SK-N-SH treated with all-trans-retinoic acid at 6 μM for 48 hours (cell line): ENCODE measurements around the gene SHB.

ENCODE experiments used
- ATAC-seq: fragments of 200-7000 bp; cut with Tn5 transposase; 3 replicates; pipeline ENCODE4 v1.9.1; 2020; ENCODE audit warnings: mild to moderate bottlenecking, moderate library complexity
- ARNTL ChIP-seq: fragments of 450-650 bp; formaldehyde crosslinking; IDR thresholded peaks from 2 replicates; pipeline ENCODE4 v1.5.0; 2020; ENCODE audit warnings: low read depth, mild to moderate bottlenecking, moderate library complexity, borderline replicate concordance
- BACH2 ChIP-seq: fragments of 250-450 bp; sonication (Bioruptor Pico); IDR thresholded peaks from 2 replicates; pipeline ENCODE4 v1.9.0; 2021; ENCODE audit warnings: mild to moderate bottlenecking, borderline replicate concordance
- CREB5 ChIP-seq: fragments of 250-450 bp; sonication (Bioruptor Pico); IDR thresholded peaks from 2 replicates; pipeline ENCODE4 v1.5.1; 2020; ENCODE audit warnings: low read depth, mild to moderate bottlenecking, moderate library complexity
- CSRNP3 ChIP-seq: fragments of 250-450 bp; sonication (Bioruptor Pico); IDR thresholded peaks from 2 replicates; pipeline ENCODE4 v1.5.1; 2021; ENCODE audit warnings: mild to moderate bottlenecking, moderate library complexity
- ESRRG ChIP-seq: fragments of 250-450 bp; sonication (Bioruptor Pico); IDR thresholded peaks from 2 replicates; pipeline ENCODE4 v1.6.1; 2021; ENCODE audit warnings: mild to moderate bottlenecking
- GLIS3 ChIP-seq: fragments of 250-450 bp; sonication (Bioruptor Pico); IDR thresholded peaks from 2 replicates; pipeline ENCODE4 v1.5.0; 2020; ENCODE audit warnings: mild to moderate bottlenecking, moderate library complexity
- ISL1 ChIP-seq: fragments of 250-450 bp; sonication (Bioruptor Pico); IDR thresholded peaks from 2 replicates; pipeline ENCODE4 v2.1.2; 2022; ENCODE audit warnings: mild to moderate bottlenecking, moderate library complexity
- OSR1 ChIP-seq: fragments of 250-450 bp; sonication (Bioruptor Pico); IDR thresholded peaks from 2 replicates; pipeline ENCODE4 v1.8.0; 2022; ENCODE audit warnings: moderate library complexity, mild to moderate bottlenecking, inconsistent platforms
- PATZ1 ChIP-seq: fragments of 250-450 bp; sonication (Bioruptor Pico); IDR thresholded peaks from 2 replicates; pipeline ENCODE4 v1.8.0; 2020; ENCODE audit warnings: mild to moderate bottlenecking, moderate library complexity, borderline replicate concordance
- POU6F1 ChIP-seq: fragments of 250-450 bp; sonication (Bioruptor Pico); IDR thresholded peaks from 2 replicates; pipeline ENCODE4 v1.8.0; 2021; ENCODE audit warnings: low read depth, mild to moderate bottlenecking, moderate library complexity, borderline replicate concordance
- PPARA ChIP-seq: fragments of 250-450 bp; sonication (Bioruptor Pico); IDR thresholded peaks from 2 replicates; pipeline ENCODE4 v1.5.0; 2020; ENCODE audit warnings: mild to moderate bottlenecking, borderline replicate concordance
- RARB ChIP-seq: fragments of 250-450 bp; sonication (Bioruptor Pico); IDR thresholded peaks from 2 replicates; pipeline ENCODE4 v1.8.0; 2021; ENCODE audit warnings: mild to moderate bottlenecking, moderate library complexity
- TCF4 ChIP-seq: fragments of 250-450 bp; sonication (Bioruptor Pico); IDR thresholded peaks from 2 replicates; pipeline ENCODE4 v1.8.0; 2021; ENCODE audit warnings: mild to moderate bottlenecking, moderate library complexity, borderline replicate concordance
- TOX ChIP-seq: fragments of 250-450 bp; sonication (Bioruptor Pico); IDR thresholded peaks from 2 replicates; pipeline ENCODE4 v1.8.0; 2021; ENCODE audit warnings: mild to moderate bottlenecking, moderate library complexity, borderline replicate concordance
- TSHZ2 ChIP-seq: fragments of 250-450 bp; sonication (Bioruptor Pico); IDR thresholded peaks from 2 replicates; pipeline ENCODE4 v1.5.0; 2020; ENCODE audit warnings: mild to moderate bottlenecking, moderate library complexity
- ZC3H10 ChIP-seq: fragments of 250-450 bp; sonication (Bioruptor Pico); IDR thresholded peaks from 2 replicates; pipeline ENCODE4 v1.5.1; 2021; ENCODE audit warnings: mild to moderate bottlenecking, moderate library complexity
- ZFP3 ChIP-seq: fragments of 250-450 bp; sonication (Bioruptor Pico); IDR thresholded peaks from 2 replicates; pipeline ENCODE4 v1.5.0; 2020; ENCODE audit warnings: mild to moderate bottlenecking, moderate library complexity
- ZNF565 ChIP-seq: fragments of 450-650 bp; formaldehyde crosslinking; conservative IDR thresholded peaks from 2 replicates; pipeline ENCODE4 v1.5.0; 2020; ENCODE audit warnings: low read depth, mild to moderate bottlenecking, moderate library complexity
- ZNF70 ChIP-seq: fragments of 450-650 bp; formaldehyde crosslinking; IDR thresholded peaks from 2 replicates; pipeline ENCODE4 v1.5.0; 2020; ENCODE audit warnings: mild to moderate bottlenecking, moderate library complexity
- ZNF8 ChIP-seq: fragments of 450-650 bp; formaldehyde crosslinking; IDR thresholded peaks from 2 replicates; pipeline ENCODE4 v1.5.0; 2020; ENCODE audit warnings: mild to moderate bottlenecking, moderate library complexity

The SHB gene

GRCh38 chr9:38000332-38000731, 68.7 kb downstream of the SHB start:
- no peak for TF ChIP-seq ZNF70
- TF ChIP-seq ZNF565 (CRISPR knock-in tag): no peak
- no peak for TF ChIP-seq RARB (CRISPR knock-in tag)
- TF ChIP-seq BACH2: no peak
- no peak for TF ChIP-seq ZC3H10 (CRISPR knock-in tag)
- TF ChIP-seq GLIS3 (CRISPR knock-in tag): no peak
- no peak for TF ChIP-seq CREB5 (CRISPR knock-in tag)
- TF ChIP-seq CSRNP3 (CRISPR knock-in tag): no peak
- no peak for TF ChIP-seq ZNF8 (CRISPR knock-in tag)
- TF ChIP-seq ZFP3: no peak
- TF ChIP-seq TOX (CRISPR knock-in tag): no peak
- TF ChIP-seq PPARA (CRISPR knock-in tag): no peak
- no peak for TF ChIP-seq ISL1
- no peak for TF ChIP-seq TCF4 (CRISPR knock-in tag)
- no peak for TF ChIP-seq OSR1 (CRISPR knock-in tag)
- TF ChIP-seq PATZ1: no peak
- no peak for ATAC-seq

GRCh38 chr9:37999588-38000189, 69.3 kb downstream of the SHB start:
- ATAC-seq: no peak

More at GRCh38 chr9:37999588-38000189, 69.3 kb downstream of the SHB start:
- TF ChIP-seq ZC3H10 (CRISPR knock-in tag) (no peak), PPARA (CRISPR knock-in tag) (no peak), ZNF8 (CRISPR knock-in tag) (no peak), TCF4 (CRISPR knock-in tag) (no peak), OSR1 (CRISPR knock-in tag) (no peak), ZFP3 (no peak), CREB5 (CRISPR knock-in tag) (no peak), ISL1 (no peak), ESRRG (CRISPR knock-in tag) (no peak), TSHZ2 (no peak), ARNTL (CRISPR knock-in tag) (no peak), POU6F1 (no peak), GLIS3 (CRISPR knock-in tag) (no peak)
- TF ChIP-seq, all 23 proteins: peak for 0
